ENCODE measurements around the gene RET.

The RET gene

GRCh38 chr10:43076876-43077420, at the start of gene RET:
TSS of gene RET (plus strand) at chr10:43077069. CDS start at chr10:43077259, 190 bp downstream.
- no peak for DNase-seq (ENCODE audit: low read depth)

DNA sequence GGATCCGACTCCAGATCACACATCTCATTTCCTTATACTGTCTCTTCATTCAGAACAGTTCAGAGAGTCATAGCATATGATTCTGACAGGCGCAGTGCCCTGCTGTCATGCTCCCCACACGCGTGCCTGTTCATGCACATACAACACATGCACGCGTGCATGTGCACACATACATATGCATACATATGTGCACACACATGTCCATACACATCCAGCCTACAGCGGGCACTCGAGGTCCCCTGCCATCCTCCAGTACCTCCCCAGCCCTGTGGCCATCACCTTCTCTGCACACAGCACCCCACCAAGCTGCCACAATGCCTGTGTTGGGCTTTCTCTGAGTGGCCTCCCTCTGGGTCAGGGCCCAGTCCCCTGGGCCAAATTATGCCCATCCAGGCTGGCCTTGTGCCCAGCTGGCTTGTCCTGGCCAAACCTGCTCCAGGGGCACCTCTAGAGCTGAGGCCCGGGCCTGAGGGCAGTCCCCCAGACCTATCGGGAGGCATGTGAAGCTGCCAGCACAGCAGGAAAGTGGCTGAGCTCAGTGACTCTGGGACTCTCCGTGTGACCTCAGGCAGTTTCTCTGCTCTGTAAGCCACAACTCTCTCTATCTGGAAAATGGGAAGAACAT, 49.4 kb upstream of the RET start:
- DNase-seq (ENCODE audit: low read depth), result no peak

DNA sequence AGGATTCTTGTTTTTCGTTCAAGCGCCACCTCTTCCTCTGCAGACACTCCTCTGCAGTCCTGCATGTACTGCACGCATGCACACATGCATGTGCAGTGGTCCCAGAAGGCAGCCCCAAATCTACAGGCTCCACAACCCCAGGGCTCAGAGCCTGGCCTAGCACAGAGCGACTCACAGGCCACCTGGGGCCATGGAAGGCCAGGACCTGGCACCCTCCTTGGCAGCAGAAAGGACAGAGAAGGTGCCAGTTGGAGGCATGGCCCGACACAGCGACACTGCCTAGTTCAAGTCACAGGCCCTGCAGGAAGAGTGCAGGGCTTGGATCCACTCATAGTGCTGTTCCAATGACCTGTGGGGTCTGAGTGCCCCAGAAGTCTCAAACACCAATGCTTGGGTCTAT, 48.7 kb upstream of the RET start:
- DNase-seq (ENCODE audit: low read depth), result no peak

DNA sequence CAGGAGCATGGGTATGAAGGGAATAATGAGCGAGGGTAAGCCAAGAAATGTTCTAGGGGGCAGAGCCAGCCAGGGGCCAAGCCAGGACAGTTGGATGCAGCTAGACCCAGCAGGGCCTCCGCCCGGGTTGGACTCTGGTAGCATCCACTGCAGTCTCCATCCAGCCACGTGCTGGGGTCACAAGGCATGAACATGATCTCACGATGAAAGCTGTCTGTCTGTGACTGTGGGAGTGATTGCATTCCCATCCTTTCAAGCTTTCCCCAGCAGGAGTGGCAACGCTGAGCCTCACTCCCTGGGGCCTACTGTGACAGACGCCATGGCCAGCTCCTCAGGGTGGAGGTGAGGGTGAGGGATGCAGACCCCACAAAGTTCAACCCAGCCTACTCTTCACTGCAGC, 47.8 kb upstream of the RET start:
- no peak for DNase-seq (ENCODE audit: low read depth)

DNA sequence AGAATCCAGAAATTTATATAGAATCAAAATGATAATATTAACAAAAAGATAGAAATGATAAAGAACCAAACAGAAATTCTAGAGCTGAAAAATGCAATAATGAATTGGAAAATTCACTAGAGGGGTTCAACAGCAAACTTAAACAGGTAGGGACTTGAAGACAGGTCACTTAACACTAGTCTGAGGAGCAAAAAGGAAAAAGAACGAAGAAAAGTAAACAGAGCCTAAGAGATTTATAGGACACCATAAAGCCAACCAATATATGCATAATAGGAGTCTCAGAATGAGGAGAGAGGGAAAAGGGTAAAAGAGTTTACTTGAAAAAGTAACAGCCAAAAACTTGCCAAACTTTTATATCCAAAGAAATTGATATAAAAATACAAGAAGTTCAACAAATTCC, 44.3 kb upstream of the RET start:
- no peak for DNase-seq (ENCODE audit: low read depth)

DNA sequence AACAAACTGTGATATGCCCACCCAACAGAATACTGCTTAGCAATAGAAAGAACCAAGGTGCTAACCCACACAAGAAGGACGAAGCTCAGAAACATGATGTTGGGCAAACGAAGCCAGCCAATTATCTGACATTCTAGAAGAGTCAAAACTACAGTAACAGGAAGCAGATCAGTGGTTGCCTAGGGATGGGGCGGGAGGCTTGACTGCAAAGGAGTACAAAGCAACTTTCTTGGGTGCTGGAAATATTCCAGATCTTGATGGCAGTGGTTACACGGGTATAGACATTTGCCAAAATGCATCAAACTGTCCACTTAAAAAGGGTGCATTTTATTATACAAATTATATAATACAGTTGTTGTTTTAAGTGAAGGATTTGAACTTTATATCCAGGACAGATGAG, 41.1 kb upstream of the RET start:
- DNase-seq (ENCODE audit: low read depth), result no peak

- DNase-seq (ENCODE audit: low read depth), result no peak
Measured at GRCh38 chr10:43036481-43037428, 40.1 kb upstream of the RET start.

DNA sequence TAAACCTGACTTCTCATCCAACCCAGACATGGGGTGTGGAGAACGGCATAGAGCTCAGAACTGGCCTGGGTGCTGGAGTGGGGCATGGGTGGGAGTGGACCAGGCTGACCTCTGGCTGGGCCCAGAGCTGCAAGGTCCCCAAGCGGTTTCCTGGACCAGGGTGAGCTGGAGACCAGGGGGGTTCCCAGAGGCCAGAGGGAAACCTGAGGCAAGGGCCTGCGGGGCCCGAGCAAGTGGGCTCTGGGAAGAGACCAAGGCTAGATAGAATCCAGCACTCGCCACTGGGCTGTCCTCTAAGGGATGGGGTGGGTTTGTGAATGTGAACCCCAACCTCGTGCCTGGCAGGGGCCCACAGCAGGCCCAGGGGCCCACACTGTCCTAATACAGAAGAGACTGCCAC, 39.4 kb upstream of the RET start:
- no peak for DNase-seq (ENCODE audit: low read depth)

DNA sequence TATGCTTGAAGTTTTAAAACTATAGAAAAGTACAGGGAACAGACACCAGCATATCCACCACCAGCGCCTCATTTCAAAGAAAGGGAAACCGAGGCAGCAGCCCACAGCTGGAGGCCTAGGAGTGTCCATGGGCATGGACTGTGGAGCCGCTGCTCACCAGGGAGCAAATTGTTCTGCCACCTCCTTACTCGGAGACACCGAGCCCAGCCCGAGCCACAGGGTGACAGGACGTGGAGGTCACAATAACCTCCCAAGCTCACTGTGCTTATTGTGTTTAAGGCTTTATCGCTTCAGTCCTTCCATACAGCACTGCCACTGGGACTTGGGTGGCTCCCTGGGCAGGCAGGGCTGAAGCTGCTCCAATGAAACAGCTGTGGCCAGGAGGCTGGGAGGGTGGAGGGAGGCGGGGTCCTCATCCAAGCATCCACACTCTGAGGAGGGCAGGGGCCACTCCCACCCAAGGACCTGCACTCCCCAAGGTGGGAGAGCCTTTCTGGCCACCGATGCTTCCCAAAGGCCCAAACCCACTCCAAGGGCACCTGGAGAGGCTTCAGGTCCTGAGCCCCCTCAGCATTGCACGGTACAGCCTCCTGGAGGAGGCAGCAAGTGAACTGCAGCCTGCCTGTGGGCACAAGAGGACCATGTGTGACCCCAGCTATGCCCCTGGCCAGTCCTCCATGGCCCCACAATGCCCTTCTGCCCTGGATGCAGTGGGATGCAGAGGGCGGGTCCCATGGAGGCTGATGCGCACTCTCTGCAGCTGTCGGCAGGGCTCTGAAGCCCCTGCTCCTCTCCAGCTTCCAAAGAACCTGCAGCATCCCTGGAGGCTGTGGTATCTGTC, 38.7 kb upstream of the RET start:
- DNase-seq (ENCODE audit: low read depth), result no peak

DNA sequence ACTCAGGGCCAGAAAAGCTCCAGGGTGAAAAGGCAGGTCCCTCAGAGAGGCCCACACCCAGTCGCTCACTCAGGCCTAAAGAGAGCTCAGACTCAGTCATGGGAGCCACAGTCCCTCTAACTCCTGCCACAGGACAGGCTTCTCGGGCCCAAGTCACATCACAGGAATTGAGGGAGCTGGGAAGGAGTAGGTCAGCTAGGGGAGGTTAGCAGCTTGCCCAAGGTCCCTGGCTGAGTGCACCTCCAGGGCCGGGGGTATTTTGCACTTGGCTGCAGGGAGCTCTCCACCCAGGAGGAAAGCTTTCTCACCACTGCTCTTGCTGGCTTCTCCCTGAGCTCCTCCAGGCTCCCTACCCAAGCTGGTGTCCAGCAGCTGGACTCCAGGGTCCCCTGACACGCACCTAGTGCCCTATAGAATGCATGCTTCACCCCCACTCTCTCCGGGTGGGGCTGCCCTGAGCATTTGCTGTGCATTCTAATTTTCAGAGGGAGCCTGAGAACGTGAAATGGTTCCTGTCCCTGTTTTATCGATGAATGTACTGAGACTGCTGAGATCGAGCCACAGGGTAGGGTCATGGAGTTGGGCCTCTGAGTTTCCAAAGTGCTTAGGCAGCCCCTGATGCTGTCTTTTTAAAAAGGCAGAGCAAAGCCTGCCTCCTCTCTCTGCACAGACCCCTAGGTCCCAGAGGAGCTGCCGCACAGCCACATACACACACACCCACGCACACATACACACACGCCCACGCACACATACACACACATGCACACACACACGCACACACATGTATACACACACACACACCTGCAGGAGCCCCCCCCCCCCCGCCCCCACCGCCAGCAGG, 37.9 kb upstream of the RET start:
- DNase-seq (ENCODE audit: low read depth), result no peak

DNA sequence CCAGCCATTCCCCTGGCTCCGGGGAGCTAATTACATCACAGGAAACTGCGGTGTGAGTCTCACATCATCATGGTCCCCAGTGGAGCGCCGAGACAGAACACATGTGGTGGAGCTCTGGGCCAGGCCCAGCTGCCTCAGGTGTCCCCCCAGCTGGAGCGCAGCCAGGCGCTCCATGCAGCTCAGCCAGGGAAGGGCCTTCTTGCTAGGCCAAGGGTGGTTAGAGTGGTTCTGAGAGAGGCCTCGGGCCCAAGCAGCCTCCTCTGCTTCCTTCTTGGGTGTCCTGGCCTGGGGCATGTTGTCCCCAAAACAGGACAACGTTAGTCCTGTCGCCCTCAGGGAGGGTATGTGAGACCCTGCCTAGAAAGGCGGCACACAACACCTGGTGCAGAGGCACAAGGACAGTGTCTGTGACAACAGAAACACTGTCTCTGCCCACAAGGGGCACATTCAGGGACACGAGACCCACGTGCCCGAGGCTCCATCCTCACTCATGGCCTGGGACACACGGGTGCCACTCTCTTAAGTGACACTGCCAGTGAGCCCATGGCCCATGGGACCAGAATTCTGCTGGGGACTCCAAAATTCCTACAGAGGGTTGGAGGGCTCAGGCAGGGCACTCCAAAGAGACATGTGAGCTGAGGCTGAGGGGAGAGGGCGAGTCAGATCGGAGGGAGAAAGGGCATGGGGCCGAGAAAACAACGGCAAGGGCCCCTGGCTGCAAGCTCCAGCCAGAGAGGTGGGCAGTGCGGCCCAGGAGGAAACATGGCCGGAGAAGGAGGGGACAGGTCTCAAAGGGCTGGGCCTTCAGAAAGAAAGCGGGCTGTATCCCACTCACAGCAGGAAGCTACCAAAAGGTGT, 37.0 kb upstream of the RET start:
- DNase-seq (ENCODE audit: low read depth), result no peak

GRCh38 chr10:43040482-43041256, 36.2 kb upstream of the RET start:
- DNase-seq (ENCODE audit: low read depth), result no peak

- DNase-seq (ENCODE audit: low read depth), result no peak
Measured at GRCh38 chr10:43041422-43042342, 35.2 kb upstream of the RET start.

- no peak for DNase-seq (ENCODE audit: low read depth)
Measured at GRCh38 chr10:43042503-43043341, 34.1 kb upstream of the RET start.

GRCh38 chr10:43043342-43043772, 33.5 kb upstream of the RET start:
- no peak for DNase-seq (ENCODE audit: low read depth)

GRCh38 chr10:43043773-43044447, 33.0 kb upstream of the RET start:
- no peak for DNase-seq (ENCODE audit: low read depth)

DNA sequence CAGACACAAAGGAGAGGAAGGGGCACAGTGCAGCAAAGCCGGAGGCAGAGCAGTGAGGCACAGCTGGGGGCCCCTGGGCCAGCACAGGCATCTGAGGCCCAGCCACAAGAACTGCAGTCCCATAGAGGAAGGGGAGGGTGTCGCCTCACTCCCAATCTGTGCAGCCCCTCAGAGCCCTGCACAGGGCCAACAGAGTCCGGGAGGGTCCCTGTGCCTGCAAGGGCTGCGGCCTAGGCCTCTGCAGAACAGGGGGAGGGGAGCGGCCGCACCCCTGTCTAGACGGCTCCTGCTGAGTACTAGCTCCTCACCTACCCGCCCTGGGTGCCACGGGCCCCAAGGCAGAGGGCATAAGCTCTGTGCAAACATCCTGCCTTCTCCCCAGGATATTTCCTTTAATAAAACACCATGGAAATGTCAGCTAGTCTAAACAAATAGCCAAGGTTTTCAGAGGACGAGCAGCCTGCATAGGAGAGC, 32.4 kb upstream of the RET start:
- no peak for DNase-seq (ENCODE audit: low read depth)

Data from stimulated activated CD8-positive, alpha-beta memory T cell treated with anti-CD3 and anti-CD28 coated beads, Interleukin-12 subunit alpha, Interleukin-12 subunit beta, amount 100 ng/mL, for 4 hours (primary cell).